NCI-H2107 (cell line): Measurements from ENCODE around the gene NOX4.
"Not testable (repeated sequence)": the region's sequence is repeated elsewhere in the genome, so short reads cannot be mapped to it uniquely, and the experiment has no call there.

Experiments
- DNase-seq: peaks from one replicate; lab custom pipeline; 2025; lab: John Stamatoyannopoulos, UW

Gene NOX4

GRCh38 chr11:89458716-89459115, 32.5 kb downstream of the NOX4 start:
- DNase-seq = no peak

GRCh38 chr11:89457190-89457589, 34.0 kb downstream of the NOX4 start:
- no peak for DNase-seq

- DNase-seq = no peak
Observed at GRCh38 chr11:89456681-89457080, 34.5 kb downstream of the NOX4 start.

- DNase-seq = no peak
Observed at GRCh38 chr11:89452780-89453179, 38.4 kb downstream of the NOX4 start.

GRCh38 chr11:89447845-89448244, 43.3 kb downstream of the NOX4 start:
- DNase-seq = no peak

- DNase-seq = no peak
Observed at GRCh38 chr11:89443361-89444322, 47.5 kb downstream of the NOX4 start.

GRCh38 chr11:89442801-89443200, 48.4 kb downstream of the NOX4 start:
- no peak for DNase-seq

GRCh38 chr11:89441606-89442005, 49.6 kb downstream of the NOX4 start:
- no peak for DNase-seq

GRCh38 chr11:89437317-89437716, 53.9 kb downstream of the NOX4 start:
- no peak for DNase-seq

- no peak for DNase-seq
Observed at GRCh38 chr11:89436071-89436470, 55.1 kb downstream of the NOX4 start.

GRCh38 chr11:89433278-89433677, 57.9 kb downstream of the NOX4 start:
- DNase-seq = no peak

GRCh38 chr11:89432182-89432581, 59.0 kb downstream of the NOX4 start:
- not testable (repeated sequence) for DNase-seq

GRCh38 chr11:89426501-89426900, 64.7 kb downstream of the NOX4 start:
- DNase-seq = not testable (repeated sequence)

- DNase-seq = no peak
Observed at GRCh38 chr11:89421718-89422117, 69.5 kb downstream of the NOX4 start.

- no peak for DNase-seq
Observed at GRCh38 chr11:89420981-89421380, 70.2 kb downstream of the NOX4 start.

GRCh38 chr11:89416961-89417360, 74.2 kb downstream of the NOX4 start:
- no peak for DNase-seq

GRCh38 chr11:89411112-89411511, 80.1 kb downstream of the NOX4 start:
- DNase-seq = not testable (repeated sequence)

GRCh38 chr11:89410666-89411065, 80.5 kb downstream of the NOX4 start:
- not testable (repeated sequence) for DNase-seq

GRCh38 chr11:89408441-89408840, 82.7 kb downstream of the NOX4 start:
- not testable (repeated sequence) for DNase-seq

GRCh38 chr11:89405629-89406028, 85.5 kb downstream of the NOX4 start:
- DNase-seq = no peak

- not testable (repeated sequence) for DNase-seq
Observed at GRCh38 chr11:89391654-89392053, 99.5 kb downstream of the NOX4 start.

GRCh38 chr11:89387501-89387900, 103.7 kb downstream of the NOX4 start:
- DNase-seq = not testable (repeated sequence)

GRCh38 chr11:89382986-89383385, 108.2 kb downstream of the NOX4 start:
- DNase-seq = not testable (repeated sequence)

GRCh38 chr11:89381094-89381493, 110.1 kb downstream of the NOX4 start:
- no peak for DNase-seq
